Endothelial cell of umbilical vein (primary cell): ENCODE results near the gene RNASE7. TPM values are rescaled to one million over a fixed set of nuclear protein-coding genes. Genes with fewer than 3 reads are reported as not detected.

ENCODE experiments used
- BruUV-seq: library from RNA; stranded (reverse); fragments of 400-500 nt; replicated peaks from 2 replicates; lab custom pipeline; 2021; lab: Mats Ljungman, UMichigan
- CTCF ChIA-PET: fragments of 300-600, 350-600 bp; sonication (Branson Sonifier 250); formaldehyde crosslinking; loops from one replicate; lab custom pipeline; 2021; ENCODE audit warnings: antibody characterized with exemption, inconsistent platforms; lab: Charles Lee
- POLR2A ChIA-PET: fragments of 300-600, 350-600 bp; sonication (Branson Sonifier 250); formaldehyde crosslinking; loops from one replicate; lab custom pipeline; 2021; ENCODE audit warnings: antibody characterized with exemption, inconsistent platforms; lab: Charles Lee
- DNase-seq: peaks from one replicate; pipeline ENCODE4 v3.0.0-alpha.2; 2011; ENCODE audit warnings: low read depth, low spot score
- FAIRE-seq: peaks from 2 replicates; lab custom pipeline; 2011; peaks lifted over from hg19 to GRCh38; lab: Jason Lieb, UNC
- H2AFZ ChIP-seq: 2 replicates; pipeline ENCODE4 v1.6.0; 2012; ENCODE audit warnings: low read depth, low read length, control low read depth, inconsistent platforms
- H3K27ac ChIP-seq: 2 replicates; pipeline ENCODE4 v1.5.1; 2011; ENCODE audit warnings: low read depth, mild to moderate bottlenecking, control low read depth, low read length, moderate library complexity; ENCODE audit not compliant: insufficient read depth
- H3K27me3 ChIP-seq, 2 experiments: 2 replicates each; pipeline versions ENCODE4 v1.6.0 to v1.6.1; 2011; ENCODE audit warnings: low read length in 2 of 2, mixed read lengths in 1 of 2; ENCODE audit not compliant: control insufficient read depth in 2 of 2, insufficient read depth in 2 of 2
- H3K36me3 ChIP-seq, 2 experiments: 2 replicates in 1 of 2; 3 replicates in 1 of 2; pipeline ENCODE4 v1.5.1; 2011; ENCODE audit warnings: low read length in 2 of 2, mild to moderate bottlenecking in 1 of 2, moderate library complexity in 1 of 2; ENCODE audit not compliant: control insufficient read depth in 2 of 2, insufficient read depth in 2 of 2; ENCODE audit errors: extremely low read depth in 1 of 2
- H3K4me1 ChIP-seq: 3 replicates; pipeline ENCODE4 v1.5.1; 2011; ENCODE audit warnings: mild to moderate bottlenecking, low read length; ENCODE audit not compliant: control insufficient read depth, insufficient read depth; ENCODE audit errors: extremely low read depth
- H3K4me2 ChIP-seq: 2 replicates; pipeline ENCODE4 v1.6.1; 2011; ENCODE audit warnings: low read length, control low read depth, mixed read lengths; ENCODE audit not compliant: insufficient read depth
- H3K4me3 ChIP-seq, 3 experiments: fragments of 200-600 bp in 1 of 3; sonication (generic), shearing (Covaris generic) in 1 of 3; replicated peaks in 1 of 3; 2 replicates each; pipeline ENCODE4 v1.5.1; 2011 to 2016; ENCODE audit warnings: control low read depth in 3 of 3, low read length in 3 of 3, mild to moderate bottlenecking in 2 of 3, inconsistent platforms in 1 of 3, low read depth in 1 of 3, moderate library complexity in 1 of 3; ENCODE audit not compliant: insufficient read depth in 1 of 3
- H3K79me2 ChIP-seq: 2 replicates; pipeline ENCODE4 v1.6.0; 2012; ENCODE audit warnings: low read length, inconsistent platforms; ENCODE audit not compliant: control insufficient read depth, insufficient read depth
- H3K9ac ChIP-seq: replicated peaks from 2 replicates; pipeline ENCODE3; 2011; ENCODE audit warnings: low read length, control low read depth; ENCODE audit not compliant: insufficient read depth; ENCODE audit errors: extremely low read depth
- H3K9me1 ChIP-seq: replicated peaks from 3 replicates; pipeline ENCODE4 v1.6.0; 2011; ENCODE audit warnings: mild to moderate bottlenecking, low read length; ENCODE audit not compliant: control insufficient read depth, insufficient read depth; ENCODE audit errors: extremely low read depth
- H3K9me3 ChIP-seq: replicated peaks from 2 replicates; pipeline ENCODE4 v1.5.1; 2012; ENCODE audit warnings: low read length, inconsistent platforms; ENCODE audit not compliant: control insufficient read depth, insufficient read depth
- H4K20me1 ChIP-seq: replicated peaks from 2 replicates; pipeline ENCODE3; 2011; ENCODE audit warnings: mild to moderate bottlenecking, low read length; ENCODE audit not compliant: control insufficient read depth, insufficient read depth; ENCODE audit errors: extremely low read depth
- EZH2 ChIP-seq: IDR thresholded peaks from 2 replicates; pipeline ENCODE4 v1.6.1; 2012; ENCODE audit warnings: borderline replicate concordance, low read depth, mild to moderate bottlenecking, moderate library complexity, low read length, inconsistent platforms; ENCODE audit not compliant: severe bottlenecking
- FOS ChIP-seq: IDR thresholded peaks from 2 replicates; pipeline ENCODE4 v1.6.1; 2011; ENCODE audit warnings: mild to moderate bottlenecking, low read length, moderate library complexity, borderline replicate concordance; ENCODE audit not compliant: insufficient read depth
- GATA2 ChIP-seq: IDR thresholded peaks from 2 replicates; pipeline ENCODE4 v1.7.0; 2011; ENCODE audit warnings: low read depth, mild to moderate bottlenecking, moderate library complexity, mixed read lengths, low read length; ENCODE audit not compliant: insufficient read length, insufficient read depth
- JUN ChIP-seq: IDR thresholded peaks from 2 replicates; pipeline ENCODE4 v1.6.1; 2011; ENCODE audit warnings: borderline replicate concordance, low read depth; ENCODE audit not compliant: insufficient read length, insufficient read depth
- MYC ChIP-seq: IDR thresholded peaks from one replicate; pipeline ENCODE4 v1.6.1; 2011; ENCODE audit warnings: mild to moderate bottlenecking, low read depth, low read length
- POLR2A ChIP-seq: IDR thresholded peaks from 2 replicates; pipeline ENCODE4 v1.6.1; 2012; ENCODE audit warnings: low read depth, mild to moderate bottlenecking, control low read depth, low read length
- POLR2AphosphoS5 ChIP-seq: IDR thresholded peaks from 2 replicates; pipeline ENCODE4 v1.6.1; 2012; ENCODE audit warnings: low read depth, mild to moderate bottlenecking, control low read depth, low read length, moderate library complexity; ENCODE audit not compliant: insufficient read depth
- dilution Hi-C: fragments of 300-500 bp; cut with MboI; formaldehyde crosslinking; loops from one replicate; pipeline ENCODE4 v1.15.0; 2019; ENCODE audit warnings: low sequenced_read_pairs; ENCODE audit not compliant: extremely low pct_ligation_motif_present
- intact Hi-C: fragments of 100-400 bp; cut with micrococcal nuclease; formaldehyde crosslinking; loops from one replicate; pipeline ENCODE4 v1.10.0; 2022
- polyA plus RNA-seq, 4 experiments: library from polyadenylated mRNA; depleted of rRNA in 3 of 4; stranded (reverse) in 3 of 4; unstranded in 1 of 4; fragments of >200 nt; gene quantifications; 2 replicates each; pipeline versions ENCODE4 v1.2.1 to v1.2.3, GENCODE V29; 2011 to 2012; ENCODE audit warnings: missing spikeins in 1 of 4
- total RNA-seq: library from RNA; stranded (reverse); gene quantifications from 2 replicates; pipeline ENCODE4 v1.2.3, GENCODE V29; 2021
- TF ChIP-seq, protein P1 (sequence below): IDR thresholded peaks from 2 replicates; pipeline ENCODE4 v1.6.1; 2011; ENCODE audit not compliant: insufficient read depth, insufficient read length
- TF ChIP-seq, protein P2 (sequence below), 2 donors: IDR thresholded peaks; 1 replicate in 1 of 2; 2 replicates in 1 of 2; pipeline ENCODE4 v1.5.1; 2011; ENCODE audit warnings: low read length in 2 of 2, mild to moderate bottlenecking in 2 of 2, moderate library complexity in 2 of 2, control low read depth in 1 of 2, inconsistent platforms in 1 of 2, low read depth in 1 of 2; ENCODE audit not compliant: insufficient read depth in 1 of 2; ENCODE audit errors: extremely low read depth in 1 of 2

RNASE7 gene
- total and polyA plus RNA-seq, 2 donors (not counting 3 experiments of a cell fraction or from before 2014, with no cell fraction given), result not detected

DNA sequence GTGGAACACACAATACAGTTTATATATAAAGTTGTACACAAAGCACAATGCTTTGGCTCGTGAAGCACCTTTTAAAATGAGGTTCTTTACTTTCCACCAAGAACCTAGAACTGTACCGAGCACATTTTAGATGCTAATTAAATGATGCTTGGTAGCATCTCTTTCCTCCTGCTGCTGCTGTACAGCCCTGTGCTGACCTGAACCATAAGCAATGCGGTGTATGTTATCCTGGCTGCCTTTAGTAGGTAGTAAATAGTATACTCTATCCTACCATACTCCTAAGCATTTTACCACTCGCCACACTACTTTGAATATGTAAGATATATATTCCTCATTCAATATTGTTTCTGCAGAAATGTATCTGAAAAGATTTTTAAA lies 12.6 kb downstream of the RNASE7 start:
- CTCF ChIA-PET, result no interaction called here
- POLR2A ChIA-PET, result no interaction called here
- BruUV-seq, result no TSS peak

More for the DNA sequence above, 12.6 kb downstream of the RNASE7 start:
- H3K79me2 ChIP-seq, result no peaks in the 10 kb centered on the region
- H3K27ac ChIP-seq, result no peak overlapping the region
- H3K4me2 ChIP-seq, result no peak overlapping the region
- TF ChIP-seq, protein P1, sequence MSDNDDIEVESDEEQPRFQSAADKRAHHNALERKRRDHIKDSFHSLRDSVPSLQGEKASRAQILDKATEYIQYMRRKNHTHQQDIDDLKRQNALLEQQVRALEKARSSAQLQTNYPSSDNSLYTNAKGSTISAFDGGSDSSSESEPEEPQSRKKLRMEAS, result no peak
- TF ChIP-seq MYC, result no peak
- no peak for TF ChIP-seq POLR2A
- TF ChIP-seq GATA2, result no peak
- no peak for TF ChIP-seq POLR2AphosphoS5
- no peak for TF ChIP-seq JUN
- TF ChIP-seq FOS, result no peak
- TF ChIP-seq, protein P2, sequence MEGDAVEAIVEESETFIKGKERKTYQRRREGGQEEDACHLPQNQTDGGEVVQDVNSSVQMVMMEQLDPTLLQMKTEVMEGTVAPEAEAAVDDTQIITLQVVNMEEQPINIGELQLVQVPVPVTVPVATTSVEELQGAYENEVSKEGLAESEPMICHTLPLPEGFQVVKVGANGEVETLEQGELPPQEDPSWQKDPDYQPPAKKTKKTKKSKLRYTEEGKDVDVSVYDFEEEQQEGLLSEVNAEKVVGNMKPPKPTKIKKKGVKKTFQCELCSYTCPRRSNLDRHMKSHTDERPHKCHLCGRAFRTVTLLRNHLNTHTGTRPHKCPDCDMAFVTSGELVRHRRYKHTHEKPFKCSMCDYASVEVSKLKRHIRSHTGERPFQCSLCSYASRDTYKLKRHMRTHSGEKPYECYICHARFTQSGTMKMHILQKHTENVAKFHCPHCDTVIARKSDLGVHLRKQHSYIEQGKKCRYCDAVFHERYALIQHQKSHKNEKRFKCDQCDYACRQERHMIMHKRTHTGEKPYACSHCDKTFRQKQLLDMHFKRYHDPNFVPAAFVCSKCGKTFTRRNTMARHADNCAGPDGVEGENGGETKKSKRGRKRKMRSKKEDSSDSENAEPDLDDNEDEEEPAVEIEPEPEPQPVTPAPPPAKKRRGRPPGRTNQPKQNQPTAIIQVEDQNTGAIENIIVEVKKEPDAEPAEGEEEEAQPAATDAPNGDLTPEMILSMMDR (IDR thresholded peaks at IDR 0.05; ENCODE audit: extremely low read depth in 1 of 2, insufficient read depth in 1 of 2, low read depth in 1 of 2, low read length in 2 of 2), result no peak
- no peak for TF ChIP-seq EZH2
- no peaks in the 10 kb centered on the region for H3K9me3 ChIP-seq
- FAIRE-seq (no peak), DNase-seq (no peak)
- no peaks in the 10 kb centered on the region for H3K9me1 ChIP-seq
- H3K4me3 ChIP-seq, result no peak overlapping the region
- H3K27me3 ChIP-seq, result peaks cover 15 to 20% of the 10 kb centered on the region in 2 experiments
- no peaks in the 10 kb centered on the region for H3K4me1 ChIP-seq
- no peak overlapping the region for H3K9ac ChIP-seq
- no peak overlapping the region for H2AFZ ChIP-seq
- no peaks in the 10 kb centered on the region for H3K36me3 ChIP-seq
- intact Hi-C loops, result no loop called here
- dilution Hi-C loops, result no loop called here
- H4K20me1 ChIP-seq, result no peaks in the 10 kb centered on the region
